Glutamatergic neuron (in vitro differentiated cells): ENCODE measurements around the gene EPHA2. TPM values are rescaled to one million over a fixed set of nuclear protein-coding genes. Genes with fewer than 3 reads are reported as not detected.

ENCODE experiments used
- DNase-seq: peaks from one replicate; pipeline ENCODE4 v3.0.0; 2022
- H3K27ac Mint-ChIP-seq: one replicate; pipeline ENCODE4 v1.8.0; 2020; ENCODE audit warnings: mild to moderate bottlenecking, mixed read lengths, inconsistent platforms; ENCODE audit not compliant: unreplicated experiment
- H3K27me3 Mint-ChIP-seq: one replicate; pipeline ENCODE4 v1.8.0; 2020; ENCODE audit warnings: mild to moderate bottlenecking, moderate library complexity, mixed read lengths, inconsistent platforms; ENCODE audit not compliant: unreplicated experiment
- H3K36me3 Mint-ChIP-seq: one replicate; pipeline ENCODE4 v1.8.0; 2020; ENCODE audit warnings: mild to moderate bottlenecking, mixed read lengths, inconsistent platforms; ENCODE audit not compliant: unreplicated experiment
- H3K4me1 Mint-ChIP-seq: one replicate; pipeline ENCODE4 v1.8.0; 2020; ENCODE audit warnings: mild to moderate bottlenecking, low read depth, mixed read lengths, inconsistent platforms; ENCODE audit not compliant: unreplicated experiment
- H3K4me3 Mint-ChIP-seq: one replicate; pipeline ENCODE4 v1.8.0; 2020; ENCODE audit warnings: mild to moderate bottlenecking, mixed read lengths, inconsistent platforms; ENCODE audit not compliant: unreplicated experiment
- H3K9me3 Mint-ChIP-seq: one replicate; pipeline ENCODE4 v1.8.0; 2020; ENCODE audit warnings: mild to moderate bottlenecking, moderate library complexity, mixed read lengths, inconsistent platforms; ENCODE audit not compliant: unreplicated experiment
- total RNA-seq: library from RNA; stranded (reverse); fragmentation: NEBNext Ultra II Directional; extraction: Animal tissue kit (Norgen Biotek cat#: 25700); gene quantifications from one replicate; pipeline ENCODE4 v1.2.1, GENCODE V29; 2021; ENCODE audit not compliant: unreplicated experiment
- TF ChIP-seq, protein P1 (sequence below): fragments of 200-600 bp; sonication (generic); IDR thresholded peaks from one replicate; pipeline ENCODE4 v1.5.0; 2021; ENCODE audit not compliant: partially characterized antibody, unreplicated experiment

EPHA2 gene
- total RNA-seq, 1 donor from 2014 or later: 0.29 TPM

DNA sequence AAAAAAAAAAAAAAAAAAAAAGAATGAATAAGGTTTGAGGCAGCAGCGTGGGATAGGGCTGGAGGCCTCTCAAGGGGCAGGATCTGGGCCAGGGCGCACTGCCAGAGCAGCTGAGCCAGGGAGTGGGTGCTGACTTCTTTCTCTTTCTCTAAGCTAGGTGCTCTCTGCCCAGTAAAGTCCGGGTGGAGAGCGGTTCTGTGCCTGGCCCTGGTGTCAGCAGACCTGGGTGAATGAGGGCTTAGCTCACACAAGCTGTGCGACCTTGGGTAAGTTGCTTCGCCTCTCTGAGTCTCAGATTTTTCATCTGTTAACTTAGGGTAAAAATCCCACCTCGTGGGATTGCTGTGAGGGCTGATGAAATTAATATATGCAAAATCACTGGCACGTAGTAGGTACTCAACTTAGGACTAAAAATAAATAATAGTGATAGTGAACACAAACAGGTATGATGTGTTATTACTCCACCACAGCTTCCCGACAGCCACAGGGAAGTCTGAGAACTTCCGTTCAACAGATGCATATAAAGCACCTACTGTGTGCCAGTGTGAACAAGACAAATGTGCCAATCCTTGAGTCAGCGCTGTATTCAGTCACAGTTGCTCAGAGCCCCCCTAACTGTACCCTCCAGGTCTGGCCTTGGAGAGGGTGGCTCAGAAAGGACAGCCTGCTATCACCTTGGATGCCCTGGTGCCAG is 80.4 kb downstream of the EPHA2 start:
- TF ChIP-seq, protein P1, sequence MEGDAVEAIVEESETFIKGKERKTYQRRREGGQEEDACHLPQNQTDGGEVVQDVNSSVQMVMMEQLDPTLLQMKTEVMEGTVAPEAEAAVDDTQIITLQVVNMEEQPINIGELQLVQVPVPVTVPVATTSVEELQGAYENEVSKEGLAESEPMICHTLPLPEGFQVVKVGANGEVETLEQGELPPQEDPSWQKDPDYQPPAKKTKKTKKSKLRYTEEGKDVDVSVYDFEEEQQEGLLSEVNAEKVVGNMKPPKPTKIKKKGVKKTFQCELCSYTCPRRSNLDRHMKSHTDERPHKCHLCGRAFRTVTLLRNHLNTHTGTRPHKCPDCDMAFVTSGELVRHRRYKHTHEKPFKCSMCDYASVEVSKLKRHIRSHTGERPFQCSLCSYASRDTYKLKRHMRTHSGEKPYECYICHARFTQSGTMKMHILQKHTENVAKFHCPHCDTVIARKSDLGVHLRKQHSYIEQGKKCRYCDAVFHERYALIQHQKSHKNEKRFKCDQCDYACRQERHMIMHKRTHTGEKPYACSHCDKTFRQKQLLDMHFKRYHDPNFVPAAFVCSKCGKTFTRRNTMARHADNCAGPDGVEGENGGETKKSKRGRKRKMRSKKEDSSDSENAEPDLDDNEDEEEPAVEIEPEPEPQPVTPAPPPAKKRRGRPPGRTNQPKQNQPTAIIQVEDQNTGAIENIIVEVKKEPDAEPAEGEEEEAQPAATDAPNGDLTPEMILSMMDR: no peak
- Mint-ChIP-seq H3K27ac (no peak overlapping the region), H3K4me1 (peaks cover 6% of the 10 kb centered on the region), H3K9me3 (peaks cover 4% of the 10 kb centered on the region), H3K4me3 (no peak overlapping the region), H3K27me3 (peaks cover 11% of the 10 kb centered on the region), H3K36me3 (no peaks in the 10 kb centered on the region)
- no peak for DNase-seq

Other genes starting within 250 kb of the EPHA2 start
- 86.9 TPM for gene ZBTB17, start 180.0 kb downstream of the EPHA2 start, total RNA-seq
- gene SRARP, start 151.8 kb downstream of the EPHA2 start, total RNA-seq: not detected
- not detected for gene HSPB7, start 138.0 kb downstream of the EPHA2 start, total RNA-seq
- gene CLCNKA, start 134.0 kb downstream of the EPHA2 start, total RNA-seq: 0.34 TPM
- not detected for gene CLCNKB, start 112.3 kb downstream of the EPHA2 start, total RNA-seq
- 1.1 TPM for gene FAM131C, start 82.4 kb downstream of the EPHA2 start, total RNA-seq
- gene ARHGEF19, start 56.6 kb upstream of the EPHA2 start, total RNA-seq: 3.4 TPM
- 3.5 TPM for gene CPLANE2, start 81.1 kb upstream of the EPHA2 start, total RNA-seq
- gene FBXO42, start 196.4 kb upstream of the EPHA2 start, total RNA-seq: 27.7 TPM
- 64.5 TPM for gene SZRD1, start 211.2 kb upstream of the EPHA2 start, total RNA-seq